H9 (cell line): ENCODE measurements around the gene CTAGE8. TPM values are rescaled to one million over a fixed set of nuclear protein-coding genes. Genes with fewer than 3 reads are reported as not detected.
"Not testable (repeated sequence)": the region's sequence is repeated elsewhere in the genome, so short reads cannot be mapped to it uniquely, and the experiment has no call there.

Experiments
- DNase-seq: peaks from one replicate; pipeline ENCODE4 v3.0.0-alpha.2; 2017
- H2AFZ ChIP-seq: one replicate; pipeline ENCODE4 v1.6.1; 2013; ENCODE audit warnings: mild to moderate bottlenecking, low read length, control low read depth, moderate library complexity
- H2AK5ac ChIP-seq: 2 replicates; pipeline ENCODE4 v1.6.1; 2013; ENCODE audit warnings: low read length, control low read depth, mixed read lengths; ENCODE audit not compliant: insufficient read length
- H2BK120ac ChIP-seq: one replicate; pipeline ENCODE4 v1.6.1; 2013; ENCODE audit warnings: low read depth, mild to moderate bottlenecking, low read length, control low read depth, inconsistent platforms; ENCODE audit not compliant: poor library complexity, severe bottlenecking
- H2BK12ac ChIP-seq: 2 replicates; pipeline ENCODE4 v1.6.1; 2013; ENCODE audit warnings: low read length, control low read depth, mixed read lengths, low read depth; ENCODE audit not compliant: insufficient read length
- H2BK15ac ChIP-seq: 2 replicates; pipeline ENCODE4 v1.6.1; 2013; ENCODE audit warnings: low read depth, low read length, control low read depth
- H2BK20ac ChIP-seq: one replicate; pipeline ENCODE4 v1.6.1; 2013; ENCODE audit warnings: low read depth, mild to moderate bottlenecking, low read length, control low read depth, inconsistent platforms; ENCODE audit not compliant: poor library complexity, severe bottlenecking
- H2BK5ac ChIP-seq: 2 replicates; pipeline ENCODE4 v1.6.1; 2013; ENCODE audit warnings: low read length, control low read depth, mixed read lengths; ENCODE audit not compliant: insufficient read length
- H3K14ac ChIP-seq: 2 replicates; pipeline ENCODE4 v1.6.1; 2013; ENCODE audit warnings: low read length, control low read depth; ENCODE audit not compliant: insufficient read depth
- H3K18ac ChIP-seq: 2 replicates; pipeline ENCODE4 v1.6.1; 2013; ENCODE audit warnings: low read depth, mild to moderate bottlenecking, mixed read lengths, low read length, control low read depth; ENCODE audit not compliant: insufficient read length
- H3K23ac ChIP-seq: 2 replicates; pipeline ENCODE4 v1.6.1; 2013; ENCODE audit warnings: low read length, control low read depth, mixed read lengths, low read depth; ENCODE audit not compliant: insufficient read length
- H3K23me2 ChIP-seq: 2 replicates; pipeline ENCODE4 v1.6.1; 2013; ENCODE audit warnings: low read depth, mild to moderate bottlenecking, mixed read lengths, low read length, control low read depth; ENCODE audit not compliant: insufficient read length, poor library complexity, severe bottlenecking
- H3K27ac ChIP-seq: 2 replicates; pipeline ENCODE4 v1.5.1; 2013; ENCODE audit warnings: low read length, control low read depth, mixed read lengths, low read depth; ENCODE audit not compliant: insufficient read length
- H3K27me3 ChIP-seq: 2 replicates; pipeline ENCODE4 v1.6.1; 2013; ENCODE audit warnings: low read length, control low read depth, inconsistent platforms; ENCODE audit not compliant: insufficient read depth
- H3K4ac ChIP-seq: 2 replicates; pipeline ENCODE4 v1.6.1; 2013; ENCODE audit warnings: low read depth, mild to moderate bottlenecking, control low read depth, inconsistent platforms, low read length, moderate library complexity
- H3K4me1 ChIP-seq: 2 replicates; pipeline ENCODE4 v1.6.1; 2013; ENCODE audit warnings: low read length, control low read depth, inconsistent platforms; ENCODE audit not compliant: insufficient read depth
- H3K4me2 ChIP-seq: 2 replicates; pipeline ENCODE4 v1.6.1; 2013; ENCODE audit warnings: low read length, control low read depth, mixed read lengths; ENCODE audit not compliant: insufficient read length, insufficient read depth
- H3K56ac ChIP-seq: 2 replicates; pipeline ENCODE4 v1.6.1; 2013; ENCODE audit warnings: low read depth, mild to moderate bottlenecking, mixed read lengths, low read length, control low read depth; ENCODE audit not compliant: insufficient read length
- H3K79me1 ChIP-seq: 2 replicates; pipeline ENCODE4 v1.6.1; 2013; ENCODE audit warnings: low read depth, mild to moderate bottlenecking, moderate library complexity, low read length, control low read depth, inconsistent platforms; ENCODE audit not compliant: insufficient read depth, poor library complexity, severe bottlenecking
- H3K79me2 ChIP-seq: 2 replicates; pipeline ENCODE4 v1.6.1; 2013; ENCODE audit warnings: low read length, control low read depth, inconsistent platforms; ENCODE audit not compliant: insufficient read depth
- H3K9ac ChIP-seq: 2 replicates; pipeline ENCODE4 v1.6.1; 2013; ENCODE audit warnings: low read length, control low read depth, mixed read lengths; ENCODE audit not compliant: insufficient read length; ENCODE audit errors: extremely low read depth
- H3K9me3 ChIP-seq: one replicate; pipeline ENCODE4 v1.6.1; 2013; ENCODE audit warnings: low read depth, low read length, inconsistent platforms; ENCODE audit not compliant: control insufficient read depth
- H3T11ph ChIP-seq: one replicate; pipeline ENCODE4 v1.6.1; 2013; ENCODE audit warnings: mild to moderate bottlenecking, low read length, control low read depth, inconsistent platforms
- H4K20me1 ChIP-seq: one replicate; pipeline ENCODE4 v1.6.1; 2013; ENCODE audit not compliant: control insufficient read depth, insufficient read length, insufficient read depth
- H4K5ac ChIP-seq: 2 replicates; pipeline ENCODE4 v1.6.1; 2013; ENCODE audit warnings: low read depth, mild to moderate bottlenecking, mixed read lengths, low read length, control low read depth; ENCODE audit not compliant: insufficient read length
- H4K8ac ChIP-seq: replicated peaks from 2 replicates; pipeline ENCODE4 v1.6.1; 2013; ENCODE audit warnings: low read length, control low read depth, mixed read lengths, low read depth; ENCODE audit not compliant: insufficient read length
- H4K91ac ChIP-seq: 2 replicates; pipeline ENCODE4 v1.6.1; 2013; ENCODE audit warnings: low read depth, mild to moderate bottlenecking, moderate library complexity, mixed read lengths, low read length, control low read depth; ENCODE audit not compliant: insufficient read length
- H3K27ac Mint-ChIP-seq, 3 experiments: 2 replicates in 2 of 3; 3 replicates in 1 of 3; pipeline ENCODE4 v1.8.0; 2020 to 2021; ENCODE audit warnings: mixed read lengths in 3 of 3, mild to moderate bottlenecking in 1 of 3, moderate library complexity in 1 of 3
- H3K27me3 Mint-ChIP-seq: 2 replicates; pipeline ENCODE4 v1.8.0; 2021; ENCODE audit warnings: low read depth, mild to moderate bottlenecking, moderate library complexity, mixed read lengths
- H3K36me3 Mint-ChIP-seq, 3 experiments: 2 replicates in 2 of 3; 3 replicates in 1 of 3; pipeline ENCODE4 v1.8.0; 2020 to 2021; ENCODE audit warnings: low read depth in 3 of 3, mixed read lengths in 3 of 3; ENCODE audit not compliant: insufficient read depth in 1 of 3
- H3K4me1 Mint-ChIP-seq, 2 experiments: 2 replicates each; pipeline ENCODE4 v1.8.0; 2020; ENCODE audit warnings: mixed read lengths in 2 of 2
- H3K4me3 Mint-ChIP-seq, 2 experiments: 2 replicates in 1 of 2; 3 replicates in 1 of 2; pipeline ENCODE4 v1.8.0; 2020 to 2021; ENCODE audit warnings: mild to moderate bottlenecking in 2 of 2, mixed read lengths in 2 of 2, moderate library complexity in 1 of 2
- H3K9me3 Mint-ChIP-seq, 2 experiments: 2 replicates in 1 of 2; 3 replicates in 1 of 2; pipeline ENCODE4 v1.8.0; 2020; ENCODE audit warnings: mild to moderate bottlenecking in 2 of 2, mixed read lengths in 2 of 2, moderate library complexity in 1 of 2
- WGBS: extraction: QIAGEN DNeasy Blood & Tissue Kit; methylation state at CpG from one replicate; pipeline ENCODE4 v1.1.7; 2013; ENCODE audit warnings: missing lambda C conversion rate, low lambda C conversion rate, mixed read lengths; ENCODE audit not compliant: insufficient read length; ENCODE audit errors: extremely low coverage; 5-methylcytosine and 5-hydroxymethylcytosine counted together
- total RNA-seq: library from RNA; stranded (reverse); gene quantifications from 2 replicates; pipeline ENCODE4 v1.2.1, GENCODE V29; 2021

CTAGE8 gene
- total RNA-seq, 1 experiment from 2014 or later: 4.9 TPM

GRCh38 chr7:144303607-144304006 lies 34.5 kb upstream of the CTAGE8 start:
- not testable (repeated sequence) for H3K4me1 ChIP-seq, H3T11ph ChIP-seq, H4K8ac ChIP-seq, H3K23ac ChIP-seq, H3K4me2 ChIP-seq, H3K27ac Mint-ChIP-seq, H3K9me3 Mint-ChIP-seq, H3K4ac ChIP-seq, H2BK15ac ChIP-seq, H3K4me1 Mint-ChIP-seq, H2BK120ac ChIP-seq, H3K79me1 ChIP-seq, H3K56ac ChIP-seq, H3K9ac ChIP-seq, H2AK5ac ChIP-seq, H3K18ac ChIP-seq, H3K23me2 ChIP-seq, H3K27me3 Mint-ChIP-seq, H3K27me3 ChIP-seq, H3K14ac ChIP-seq, H2BK12ac ChIP-seq, H4K20me1 ChIP-seq, H3K4me3 Mint-ChIP-seq, H4K91ac ChIP-seq, H3K79me2 ChIP-seq, DNase-seq, H3K27ac ChIP-seq, H2BK20ac ChIP-seq, H2AFZ ChIP-seq, H3K36me3 Mint-ChIP-seq, H4K5ac ChIP-seq, H2BK5ac ChIP-seq, H3K9me3 ChIP-seq
- WGBS: no CpG with 5 or more reads among the region's 5 CpGs

- not testable (repeated sequence) for H2BK5ac ChIP-seq, H2AFZ ChIP-seq, H3K4me3 Mint-ChIP-seq, H3K4me2 ChIP-seq, H3K56ac ChIP-seq, H3K9me3 ChIP-seq, H2BK12ac ChIP-seq, H4K5ac ChIP-seq, H4K20me1 ChIP-seq, H3K27ac ChIP-seq, H2BK120ac ChIP-seq, H3K27me3 Mint-ChIP-seq, H3K36me3 Mint-ChIP-seq, H3K4me1 Mint-ChIP-seq, H3T11ph ChIP-seq, H4K91ac ChIP-seq, H3K23me2 ChIP-seq, H3K23ac ChIP-seq, H3K79me1 ChIP-seq, H3K27me3 ChIP-seq, H3K79me2 ChIP-seq, H2AK5ac ChIP-seq, H3K18ac ChIP-seq, H3K9me3 Mint-ChIP-seq, H2BK20ac ChIP-seq, H3K14ac ChIP-seq, DNase-seq, H3K9ac ChIP-seq, H4K8ac ChIP-seq, H2BK15ac ChIP-seq, H3K4me1 ChIP-seq, H3K4ac ChIP-seq, H3K27ac Mint-ChIP-seq
- no CpG with 5 or more reads among the region's 1 CpG for WGBS
These were observed 33.7 kb upstream of the CTAGE8 start for GRCh38 chr7:144302578-144303303.
